ENCODE data around the gene AP1S3.

DNA sequence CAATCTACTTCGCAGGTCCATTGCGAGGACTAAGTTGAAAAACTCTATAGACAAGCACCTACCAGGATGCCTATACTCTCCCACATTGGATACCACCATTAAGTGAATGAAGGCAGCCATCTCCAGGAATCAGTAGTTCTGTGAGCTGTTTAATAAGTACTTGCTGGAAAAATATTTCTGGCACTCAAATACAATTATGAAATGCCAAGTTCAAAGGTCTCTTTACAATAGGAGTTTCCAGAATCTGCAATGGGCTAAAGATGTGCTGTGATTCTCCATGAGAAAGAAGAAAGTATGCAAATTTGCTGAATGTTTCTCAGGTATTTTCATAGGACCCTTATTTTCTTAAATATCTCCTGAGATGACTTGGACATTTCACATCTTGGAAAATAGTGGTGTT is 103.0 kb downstream of the AP1S3 start:
- no peak for TF ChIP-seq POLR2AphosphoS5 (IDR thresholded peaks at IDR 0.05; ENCODE audit: borderline replicate concordance, low read depth, low read length)
- no peak for TF ChIP-seq EZH2 (IDR thresholded peaks at IDR 0.05)
- TF ChIP-seq FOXP2 (optimal IDR thresholded peaks at IDR 0.05; ENCODE audit: control extremely low read depth, extremely low read length, insufficient read depth): no peak
